HFF-Myc (cell line): ENCODE data around the gene CDRT4.

Experiments used
- DNase-seq: peaks from one replicate; pipeline ENCODE4 v3.0.0-alpha.2; 2011; ENCODE audit warnings: low read depth; ENCODE audit errors: extremely low read depth
- H3K4me3 ChIP-seq: replicated peaks from 2 replicates; pipeline ENCODE4 v1.5.1; 2011; ENCODE audit warnings: low read depth, mild to moderate bottlenecking, control low read depth, low read length
- TF ChIP-seq, protein P1 (sequence below): IDR thresholded peaks from 2 replicates; pipeline ENCODE4 v1.5.1; 2012; ENCODE audit warnings: mild to moderate bottlenecking, low read depth, low read length, control low read depth; ENCODE audit errors: missing control alignments

Gene CDRT4

DNA sequence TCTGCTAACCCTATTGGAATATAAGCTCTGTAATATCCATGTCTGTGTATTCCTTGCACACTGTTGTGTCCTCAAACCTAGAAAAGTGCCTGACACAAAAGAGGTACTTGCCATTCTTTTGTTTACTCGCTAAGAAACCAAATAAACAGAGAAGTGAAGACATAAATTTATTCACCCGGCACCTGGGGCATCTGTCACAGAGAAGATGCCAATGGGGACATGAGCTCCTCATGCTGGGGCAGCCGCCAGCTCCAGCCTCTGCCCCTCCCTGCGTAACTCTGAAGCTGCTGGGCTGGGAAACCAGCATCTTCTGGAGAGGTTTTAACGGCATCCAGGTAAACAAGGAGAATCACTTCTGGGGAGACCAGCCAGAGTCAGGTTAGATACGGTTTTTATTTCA, 15.1 kb upstream of the CDRT4 start:
- H3K4me3 ChIP-seq, result no peak overlapping the region
- TF ChIP-seq, protein P1, sequence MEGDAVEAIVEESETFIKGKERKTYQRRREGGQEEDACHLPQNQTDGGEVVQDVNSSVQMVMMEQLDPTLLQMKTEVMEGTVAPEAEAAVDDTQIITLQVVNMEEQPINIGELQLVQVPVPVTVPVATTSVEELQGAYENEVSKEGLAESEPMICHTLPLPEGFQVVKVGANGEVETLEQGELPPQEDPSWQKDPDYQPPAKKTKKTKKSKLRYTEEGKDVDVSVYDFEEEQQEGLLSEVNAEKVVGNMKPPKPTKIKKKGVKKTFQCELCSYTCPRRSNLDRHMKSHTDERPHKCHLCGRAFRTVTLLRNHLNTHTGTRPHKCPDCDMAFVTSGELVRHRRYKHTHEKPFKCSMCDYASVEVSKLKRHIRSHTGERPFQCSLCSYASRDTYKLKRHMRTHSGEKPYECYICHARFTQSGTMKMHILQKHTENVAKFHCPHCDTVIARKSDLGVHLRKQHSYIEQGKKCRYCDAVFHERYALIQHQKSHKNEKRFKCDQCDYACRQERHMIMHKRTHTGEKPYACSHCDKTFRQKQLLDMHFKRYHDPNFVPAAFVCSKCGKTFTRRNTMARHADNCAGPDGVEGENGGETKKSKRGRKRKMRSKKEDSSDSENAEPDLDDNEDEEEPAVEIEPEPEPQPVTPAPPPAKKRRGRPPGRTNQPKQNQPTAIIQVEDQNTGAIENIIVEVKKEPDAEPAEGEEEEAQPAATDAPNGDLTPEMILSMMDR, result no peak

DNA sequence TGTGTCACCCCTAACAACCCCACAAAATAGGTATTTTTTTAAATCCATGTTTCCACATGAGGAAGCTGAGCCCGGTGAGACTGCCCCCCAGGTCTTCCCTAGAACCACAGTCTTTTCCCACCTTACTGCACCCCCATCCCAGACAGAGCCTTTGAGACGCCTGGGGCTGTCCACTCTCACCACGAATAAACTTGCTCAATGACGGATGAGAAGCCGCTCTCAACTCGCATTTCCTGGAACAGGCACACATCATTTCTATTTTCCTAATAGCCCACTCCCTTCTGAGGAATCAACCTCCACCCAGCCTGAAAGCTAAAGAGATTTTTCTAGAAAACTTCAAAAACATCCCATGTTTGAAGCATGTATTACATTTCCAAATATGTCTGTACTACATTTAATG, 14.1 kb upstream of the CDRT4 start:
- no peak overlapping the region for H3K4me3 ChIP-seq
- no peak for DNase-seq
- TF ChIP-seq, protein P1, result no peak

More for the DNA sequence above, 15.1 kb upstream of the CDRT4 start:
- no peak for DNase-seq

- H3K4me3 ChIP-seq, result no peak overlapping the region
- no peak for DNase-seq
- TF ChIP-seq, protein P1, result no peak
Observed at GRCh38 chr17:15480204-15480603, 12.8 kb upstream of the CDRT4 start.

DNA sequence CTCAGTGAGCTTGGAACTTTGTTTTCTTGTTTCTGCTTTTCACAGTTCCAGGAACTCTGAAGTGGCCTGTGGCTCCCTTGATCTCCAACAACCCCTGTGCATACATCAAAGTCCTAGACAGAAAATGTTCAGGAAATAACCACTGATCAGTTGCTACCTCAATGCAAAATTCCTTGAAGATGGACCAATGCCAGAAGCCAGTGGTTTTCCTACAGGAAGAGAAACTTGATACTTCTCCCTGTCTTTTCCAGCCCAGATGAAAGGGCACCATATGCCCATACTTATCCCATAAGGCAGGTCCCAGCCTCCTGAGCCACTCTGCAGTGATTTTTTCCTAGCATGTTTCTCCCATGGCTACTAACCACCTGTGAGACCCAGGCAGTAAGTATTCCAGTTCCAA, 12.3 kb upstream of the CDRT4 start:
- peak; percentile 81 for DNase-seq
- TF ChIP-seq, protein P1, result no peak
- no peak overlapping the region for H3K4me3 ChIP-seq

DNA sequence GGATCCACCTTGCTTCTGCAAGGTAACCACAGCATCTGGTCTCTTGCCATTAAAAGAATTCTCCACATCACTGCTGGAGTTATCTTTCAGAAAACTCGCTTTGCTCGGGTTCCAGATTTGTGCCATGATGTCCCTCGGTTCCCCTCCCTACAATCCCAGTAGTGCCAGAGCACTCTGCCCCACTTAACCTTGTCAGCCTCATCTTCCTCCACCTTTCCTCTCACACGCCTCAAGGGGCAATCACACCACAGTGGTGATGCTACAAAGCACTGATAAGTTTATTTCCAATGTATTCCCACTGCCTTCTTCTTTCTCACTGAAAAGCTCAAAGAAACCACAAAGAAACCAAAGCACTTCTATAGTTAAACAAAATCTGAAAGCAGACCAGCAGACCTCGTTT, 11.4 kb upstream of the CDRT4 start:
- DNase-seq, result no peak
- H3K4me3 ChIP-seq, result no peak overlapping the region

DNA sequence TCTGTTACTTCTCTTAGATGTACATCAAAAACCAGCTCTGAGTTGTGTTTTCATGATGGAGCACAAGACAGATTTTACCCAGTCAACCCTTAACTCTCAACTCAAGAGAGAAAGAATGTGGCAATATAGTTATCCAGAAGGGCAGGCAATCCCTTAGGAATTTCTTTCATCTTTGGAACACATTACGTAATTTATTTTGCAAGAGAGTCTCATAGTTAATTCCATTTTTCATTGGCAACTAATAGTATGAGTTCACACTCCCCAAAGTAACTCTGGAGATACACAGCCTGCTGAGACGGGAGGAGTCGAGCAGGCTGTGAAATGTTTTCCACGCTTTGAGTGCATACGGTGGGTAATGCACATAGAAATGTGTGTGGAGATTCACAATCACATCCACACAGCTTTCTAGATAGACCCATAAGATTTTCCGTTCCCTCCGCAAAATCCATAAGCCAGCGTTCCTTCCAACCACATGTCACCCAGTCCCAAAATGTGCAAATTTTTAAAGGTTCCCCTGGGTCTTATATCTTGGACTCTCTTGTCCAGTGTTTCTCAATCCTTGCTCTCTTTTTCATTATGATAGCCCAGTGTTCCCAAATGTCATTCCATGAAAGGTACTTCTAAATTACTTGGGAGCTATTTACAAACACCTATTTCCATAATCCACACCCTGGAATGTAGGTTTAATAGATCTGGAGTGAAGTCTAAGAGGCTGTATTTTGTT, 8.4 kb upstream of the CDRT4 start:
- TF ChIP-seq, protein P1, result no peak
- DNase-seq, result no peak
- no peak overlapping the region for H3K4me3 ChIP-seq

More for the DNA sequence above, 11.4 kb upstream of the CDRT4 start:
- TF ChIP-seq, protein P1, result no peak

- TF ChIP-seq, protein P1, result no peak
- H3K4me3 ChIP-seq, result no peak overlapping the region
- no peak for DNase-seq
Observed at GRCh38 chr17:15472891-15473290, 5.5 kb upstream of the CDRT4 start.
